Superior temporal gyrus (tissue), 1 donor: ENCODE data around the gene PIWIL4.
A peak's percentile ranks its signal among the peaks of the same experiment; 100 is the strongest.
"Not testable (repeated sequence)": the region's sequence is repeated elsewhere in the genome, so short reads cannot be mapped to it uniquely, and the experiment has no call there.

Source experiments
- DNase-seq: peaks from one replicate; pipeline ENCODE4 v3.0.0-alpha.2; 2016; ENCODE audit errors: extremely low spot score

Gene PIWIL4

DNA sequence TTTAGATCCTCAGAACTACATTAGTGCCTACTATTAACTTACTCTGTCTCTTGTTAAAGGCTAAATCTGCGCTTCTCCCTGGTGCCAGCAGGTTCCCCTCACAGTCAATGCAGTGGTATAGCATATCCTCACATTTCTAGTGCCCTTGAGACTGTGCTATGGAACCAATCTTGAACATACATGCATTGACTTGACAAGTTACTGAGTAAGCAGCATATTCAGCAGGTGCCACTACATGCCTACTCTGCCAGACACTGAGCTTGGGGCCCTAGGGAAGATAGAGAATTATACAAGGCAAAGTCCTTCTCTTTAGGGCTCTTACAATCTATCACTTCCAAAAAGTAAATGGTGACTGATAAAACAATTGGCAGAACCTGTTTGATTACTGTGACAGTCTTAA lies 20.3 kb upstream of the PIWIL4 start:
- peak; percentile 41 for DNase-seq

DNA sequence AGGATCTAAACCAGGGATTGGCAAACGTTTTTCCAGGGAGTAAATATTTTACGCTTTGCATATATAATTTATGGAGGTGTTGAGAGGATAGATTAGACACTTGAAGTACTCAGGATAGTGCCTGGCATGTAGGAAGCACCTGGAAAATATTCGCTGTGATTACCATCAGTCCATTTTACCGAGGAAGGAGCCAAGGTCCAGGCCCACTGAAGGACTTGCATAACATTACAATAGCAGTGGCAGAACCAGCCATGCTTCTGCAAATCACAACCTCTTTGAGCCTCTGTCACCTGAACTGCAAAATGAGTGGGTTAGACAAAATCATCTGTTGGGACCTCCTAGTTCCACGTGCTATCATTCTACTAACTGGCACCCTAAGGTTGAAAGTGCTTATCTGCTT lies 18.0 kb upstream of the PIWIL4 start:
- peak; percentile 24 for DNase-seq

DNA sequence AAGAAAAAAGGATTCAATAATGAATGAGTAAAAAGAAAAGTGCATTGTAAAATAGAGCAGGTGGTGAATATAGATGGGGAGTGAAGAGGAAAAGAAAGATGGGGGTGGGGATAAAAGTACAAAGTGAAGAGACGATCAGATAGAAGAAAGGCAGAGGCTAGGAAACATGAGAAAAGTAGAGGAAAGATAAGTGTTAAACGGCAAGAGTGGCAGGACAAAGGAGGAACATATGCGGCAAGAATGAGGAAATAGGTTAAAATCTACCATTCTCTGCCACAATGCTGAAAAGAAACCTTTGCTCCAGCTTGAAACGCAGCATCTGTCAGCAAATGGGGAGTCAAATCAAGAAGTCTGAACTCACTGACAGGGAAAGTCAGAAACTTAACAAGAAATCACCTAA lies 16.7 kb upstream of the PIWIL4 start:
- DNase-seq: no peak

DNA sequence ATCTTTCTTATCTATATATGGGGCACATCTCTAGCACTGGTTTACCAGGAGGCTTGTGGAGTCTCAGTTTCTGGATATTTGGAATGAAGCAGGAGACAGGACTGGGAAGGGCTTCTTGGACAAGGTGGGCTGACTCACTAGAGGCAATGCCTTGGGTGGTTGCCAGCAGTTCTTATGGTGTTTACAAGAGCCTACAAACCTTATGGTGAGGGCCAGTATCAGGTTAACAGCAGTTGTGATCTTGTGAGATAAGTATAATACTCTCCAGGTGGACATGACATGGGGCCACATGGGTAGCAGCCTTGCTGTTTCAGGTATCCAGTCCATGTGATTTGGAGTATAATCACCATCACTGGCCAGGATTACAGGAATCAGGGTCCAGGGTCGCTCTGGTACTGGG lies 13.2 kb upstream of the PIWIL4 start:
- DNase-seq: no peak

DNA sequence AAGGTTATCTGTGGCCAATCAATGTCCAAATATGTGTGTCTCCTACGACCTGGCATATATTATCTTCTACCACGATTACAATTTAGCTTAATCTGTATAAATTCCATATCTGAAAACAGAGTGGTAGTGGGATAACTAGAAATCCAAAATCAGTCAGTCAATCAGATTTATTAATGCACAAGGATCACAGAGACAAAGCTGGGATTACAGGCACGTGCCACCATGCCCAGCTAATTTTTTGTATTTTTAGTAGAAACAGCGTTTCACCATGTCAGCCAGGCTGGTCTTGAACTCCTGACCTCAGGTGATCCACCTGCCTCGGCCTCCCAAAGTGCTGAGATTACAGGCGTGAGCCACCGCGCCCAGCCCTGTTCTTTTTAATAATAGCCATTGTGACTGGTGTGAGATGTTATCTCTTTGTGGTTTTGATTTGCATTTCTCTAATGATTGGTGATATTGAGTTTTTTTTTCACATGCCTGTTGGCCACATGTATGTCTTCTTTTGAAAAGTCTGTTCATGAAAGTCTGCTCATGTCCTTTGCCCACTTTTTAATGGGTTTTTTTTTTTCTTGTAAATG lies 11.3 kb upstream of the PIWIL4 start:
- not testable (repeated sequence) for DNase-seq

DNA sequence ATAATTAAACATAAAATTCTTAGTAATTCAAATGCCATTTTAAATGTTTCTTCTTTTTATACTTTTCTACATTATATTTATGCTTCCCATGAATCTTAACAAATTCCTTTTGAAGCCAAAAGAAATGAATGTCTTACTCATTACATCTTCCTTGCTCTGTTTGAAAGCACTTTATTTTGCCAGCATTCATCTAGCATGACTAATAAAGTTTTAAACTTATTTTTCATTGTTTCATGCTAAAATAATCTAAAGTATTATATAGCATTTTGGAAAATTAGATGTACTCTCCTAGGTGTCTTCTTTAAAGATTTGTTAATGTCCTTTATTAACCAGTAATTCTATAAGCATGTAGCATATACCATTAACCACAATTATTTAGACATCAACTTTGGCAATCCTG lies 9.7 kb upstream of the PIWIL4 start:
- no peak for DNase-seq

DNA sequence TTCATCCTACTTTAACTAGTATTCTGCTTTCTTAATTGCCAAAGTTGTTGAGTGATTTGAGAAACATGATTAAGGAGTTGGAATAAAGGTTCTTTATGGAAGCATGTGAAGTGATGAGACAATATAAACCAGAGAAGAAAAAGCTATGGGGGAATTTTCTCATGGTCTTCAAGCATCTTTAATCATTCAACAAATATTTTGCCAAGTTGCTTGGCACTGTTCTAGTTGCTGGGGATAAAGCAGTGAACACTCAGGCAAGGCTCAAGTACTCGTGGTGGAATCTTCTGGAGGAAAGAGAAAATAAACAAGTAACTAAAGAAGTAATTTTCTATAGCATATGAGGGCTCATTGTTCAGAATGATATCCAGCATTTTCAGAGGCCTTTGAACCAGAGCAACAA lies 9.2 kb upstream of the PIWIL4 start:
- no peak for DNase-seq

DNA sequence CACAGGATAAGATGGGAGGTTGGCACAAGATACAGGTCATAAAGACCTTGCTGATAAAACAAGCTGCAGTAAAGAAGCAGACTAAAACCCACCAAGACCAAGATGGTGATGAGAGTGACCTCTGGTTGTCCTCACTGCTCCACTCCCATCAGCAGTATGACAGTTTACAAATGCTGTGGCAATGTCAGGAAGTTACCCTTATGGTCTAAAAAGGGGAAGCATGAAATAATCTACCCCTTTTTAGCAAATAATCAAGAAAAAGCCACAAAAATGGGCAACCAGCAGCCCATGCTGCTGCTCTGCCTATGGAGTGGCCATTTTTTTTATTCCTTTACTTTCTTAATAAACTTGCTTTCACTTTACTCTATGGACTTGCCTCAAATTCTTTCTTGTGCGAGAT lies 8.7 kb upstream of the PIWIL4 start:
- no peak for DNase-seq

DNA sequence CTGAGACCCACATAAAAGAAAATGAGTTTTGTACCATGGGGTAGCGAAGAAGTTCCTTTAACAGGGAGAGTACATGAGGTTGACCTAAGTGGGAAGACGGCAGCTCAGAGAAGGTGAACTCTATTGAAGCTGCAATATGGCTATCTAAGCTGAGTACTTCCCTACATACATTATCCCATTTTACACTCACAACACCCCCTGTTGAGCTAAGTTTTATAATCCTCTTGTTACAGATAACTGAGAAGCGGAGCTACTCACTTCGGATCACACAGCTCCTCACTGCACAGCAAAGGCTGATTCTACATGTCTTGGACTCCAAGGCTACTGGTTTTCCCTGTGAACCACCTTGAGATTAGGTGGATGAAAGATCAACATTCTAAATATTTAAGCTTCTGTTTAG lies 8.2 kb upstream of the PIWIL4 start:
- no peak for DNase-seq

DNA sequence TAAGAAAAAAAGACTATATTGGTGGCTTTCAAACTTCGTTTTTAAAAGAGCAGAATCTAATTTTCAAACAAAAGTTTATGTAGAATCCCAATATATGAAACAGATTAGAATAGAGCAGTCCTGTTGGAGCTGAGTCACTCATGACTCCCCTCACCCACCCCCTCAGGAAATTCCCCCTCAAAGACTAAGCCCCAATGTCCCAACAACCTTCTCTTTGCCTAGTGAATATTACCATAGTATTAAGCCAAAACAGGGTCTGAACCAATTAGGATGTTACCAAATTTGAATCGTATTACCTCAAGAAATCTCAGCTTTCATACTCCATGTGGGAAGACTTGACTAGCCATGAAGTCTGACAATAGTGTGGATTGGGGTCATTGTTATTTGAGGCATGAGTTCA lies 7.8 kb upstream of the PIWIL4 start:
- DNase-seq: no peak

DNA sequence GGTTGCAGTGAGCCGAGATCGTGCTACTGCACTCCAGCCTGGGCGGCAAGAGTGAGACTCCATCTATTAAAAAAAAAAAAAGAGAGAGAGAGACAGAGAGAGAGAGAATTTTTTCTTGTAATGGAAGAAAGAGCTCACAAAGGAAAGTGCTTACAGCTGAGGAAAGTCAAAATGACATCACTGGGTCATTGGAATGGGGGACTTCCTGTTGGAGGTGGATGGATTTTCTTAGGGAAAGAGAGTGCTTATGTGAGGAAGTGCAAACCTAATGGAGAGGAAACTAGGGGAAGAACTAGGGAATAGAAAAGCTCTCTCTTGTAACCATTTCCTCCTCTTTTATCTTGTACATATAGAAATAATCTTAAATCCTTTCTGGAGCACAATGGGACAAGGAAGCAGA lies 6.3 kb upstream of the PIWIL4 start:
- no peak for DNase-seq

DNA sequence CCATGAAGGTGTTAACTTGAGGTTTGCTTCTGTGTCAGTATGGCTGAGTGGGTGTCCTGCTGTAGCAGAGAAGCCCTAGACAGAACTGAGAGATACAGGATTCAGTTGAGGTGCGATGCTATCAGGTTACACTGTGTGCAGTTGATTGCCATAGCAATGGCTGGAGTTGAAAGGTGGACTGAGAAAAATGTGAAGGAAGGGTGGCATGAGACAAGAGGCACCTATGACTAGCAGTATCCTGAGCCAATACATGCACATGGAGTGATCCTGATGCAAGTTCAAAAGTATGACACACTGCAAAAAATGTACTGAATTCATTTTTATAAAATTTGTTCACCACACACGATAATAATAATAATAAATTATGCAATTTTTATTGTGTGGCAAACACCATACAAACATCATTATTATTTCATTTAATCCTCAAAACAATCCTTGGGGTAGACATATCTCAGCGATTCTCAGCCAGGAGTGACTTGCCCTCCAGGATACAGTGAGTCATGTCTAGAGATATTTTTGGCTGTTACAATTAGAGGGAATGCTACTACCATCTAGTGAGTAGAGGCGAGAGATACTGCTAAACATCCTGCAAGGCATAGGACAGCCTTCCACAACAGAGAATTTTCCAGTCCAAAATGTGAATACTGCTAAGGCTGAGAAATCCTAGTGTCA lies 3.9 kb upstream of the PIWIL4 start:
- DNase-seq: no peak

DNA sequence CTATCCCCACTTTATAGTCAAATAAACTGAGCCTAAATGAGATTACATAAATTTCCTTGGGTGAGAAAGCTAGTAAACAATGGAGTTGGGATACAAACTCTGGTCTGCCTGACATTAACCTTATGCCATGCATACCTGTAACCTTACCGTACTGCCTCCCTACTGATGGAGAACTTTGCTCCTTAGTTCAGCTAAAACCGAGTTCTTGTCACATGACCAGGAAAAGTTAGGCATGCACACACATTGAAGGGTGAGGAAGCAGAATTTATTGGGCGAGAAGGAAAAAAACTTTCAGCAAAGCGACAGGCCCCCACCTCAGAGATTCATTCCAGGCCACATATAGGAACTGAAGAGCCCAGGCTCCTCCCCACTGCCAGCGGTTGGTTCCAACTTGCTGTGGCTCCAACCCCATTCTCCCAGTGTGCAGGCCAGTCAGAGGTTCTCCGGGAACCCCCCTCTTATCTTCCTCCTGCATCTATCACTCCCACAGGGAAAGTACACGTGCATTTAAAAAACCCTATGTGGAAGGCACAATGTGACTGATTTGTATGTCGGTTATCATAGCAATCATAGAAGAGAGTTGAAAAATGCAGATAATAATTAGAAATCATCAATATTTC lies 3.2 kb upstream of the PIWIL4 start:
- no peak for DNase-seq

DNA sequence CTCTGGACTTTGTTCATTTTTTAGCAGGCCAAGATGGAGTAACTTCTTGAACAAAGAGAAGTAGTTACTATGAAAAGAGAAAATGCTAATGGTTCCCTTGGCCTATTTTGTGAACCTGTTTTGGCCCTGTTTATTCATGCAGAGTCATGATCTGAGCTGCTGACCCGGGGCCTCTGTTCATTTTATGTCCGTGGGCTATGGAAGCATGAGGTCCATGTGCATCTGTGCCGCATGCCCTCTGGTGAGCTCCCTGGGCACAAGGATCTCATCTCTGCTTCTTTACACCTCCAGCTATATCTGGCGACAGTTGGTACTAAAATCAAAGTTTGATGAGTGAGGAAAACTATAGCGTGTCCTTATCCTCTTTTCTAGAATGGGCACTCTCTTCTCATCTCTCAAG lies 1.0 kb downstream of the PIWIL4 start:
- no peak for DNase-seq

DNA sequence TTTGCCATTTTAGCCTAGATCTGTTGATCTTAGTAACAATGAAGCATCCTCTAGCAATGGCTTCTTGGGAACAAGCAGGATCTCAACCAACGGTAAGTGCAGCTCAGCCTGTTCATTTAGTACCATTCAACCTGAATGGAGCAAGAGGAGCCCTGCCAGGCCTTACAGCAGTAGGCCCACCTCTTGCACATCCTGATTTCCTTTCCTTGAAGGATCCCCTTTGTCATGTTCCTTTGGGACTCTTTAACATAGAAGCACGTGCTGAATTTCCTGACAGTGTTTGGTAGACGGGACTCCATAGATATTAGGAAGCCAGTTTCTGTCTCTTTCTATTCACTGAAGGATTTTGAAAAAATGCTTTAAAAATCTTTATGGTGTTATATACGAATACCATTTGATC lies 1.5 kb downstream of the PIWIL4 start:
- DNase-seq: no peak

DNA sequence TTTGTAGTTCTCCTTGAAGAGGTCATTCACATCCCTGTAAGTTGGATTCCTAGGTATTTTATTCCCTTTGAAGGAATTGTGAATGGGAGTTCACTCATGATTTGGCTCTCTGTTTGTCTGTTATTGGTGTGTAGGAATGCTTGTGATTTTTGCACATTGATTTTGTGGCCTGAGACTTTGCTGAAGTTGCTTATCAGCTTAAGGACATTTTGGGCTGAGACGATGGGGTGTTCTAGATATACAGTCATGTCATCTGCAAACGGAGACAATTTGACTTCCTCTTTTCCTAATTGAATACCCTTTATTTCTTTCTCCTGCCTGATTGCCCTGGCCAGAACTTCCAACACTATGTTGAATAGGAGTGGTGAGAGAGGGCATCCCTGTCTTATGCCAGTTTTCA lies 5.8 kb downstream of the PIWIL4 start:
- DNase-seq: not testable (repeated sequence)

DNA sequence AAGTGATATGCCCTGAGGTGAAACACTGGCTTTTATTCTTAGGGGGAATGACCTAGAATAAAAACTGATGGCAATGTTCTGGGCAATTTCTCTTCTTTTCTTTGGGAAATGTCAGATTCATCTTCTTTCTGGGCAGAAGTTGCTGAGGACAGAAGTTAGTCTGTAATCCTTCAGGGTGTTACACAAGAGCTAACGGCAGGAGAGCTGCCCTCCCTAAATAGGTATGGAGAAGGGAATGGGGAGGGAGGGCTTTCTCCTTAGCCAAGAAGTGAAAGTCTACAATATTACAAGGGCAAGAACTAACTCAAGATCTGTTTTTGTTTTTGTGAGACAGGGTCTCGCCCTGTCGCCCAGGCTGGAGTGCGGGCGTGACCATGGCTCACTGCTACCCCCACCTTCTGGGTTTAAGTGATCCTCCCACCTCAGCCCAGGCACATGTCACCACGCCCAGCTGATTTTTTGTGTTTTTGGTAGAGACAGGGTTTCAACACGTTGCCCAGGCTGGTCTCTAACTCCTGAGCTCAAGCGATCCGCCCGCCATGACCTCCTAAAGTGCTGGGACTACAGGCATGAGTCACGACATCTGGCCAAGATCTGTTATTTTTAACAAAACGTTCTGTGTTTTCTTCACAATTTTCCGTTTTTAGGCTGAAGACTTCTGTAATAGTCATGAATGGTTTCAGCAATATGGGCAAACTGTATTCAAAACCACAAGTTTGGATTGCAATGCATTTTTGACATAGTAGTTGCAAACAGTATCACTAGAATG lies 7.2 kb downstream of the PIWIL4 start:
- no peak for DNase-seq

DNA sequence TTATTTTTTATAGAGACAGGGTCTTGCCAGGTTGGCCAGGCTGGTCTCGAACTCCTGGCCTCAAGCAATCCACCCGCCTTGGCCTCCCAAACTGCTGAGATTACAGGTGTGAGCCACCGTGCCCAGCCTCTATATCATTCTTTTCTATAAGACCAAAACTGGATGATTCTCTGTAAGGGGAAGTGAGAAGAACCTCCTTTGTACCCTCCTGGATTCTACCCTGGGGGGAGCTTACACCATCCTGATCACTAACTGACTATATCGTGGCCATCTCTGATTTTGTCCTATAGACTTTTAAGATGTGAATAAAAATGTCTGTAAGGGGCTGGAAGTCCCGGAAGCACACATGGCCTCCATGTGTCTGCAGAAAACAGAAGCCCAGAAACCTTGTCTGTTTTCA lies 9.1 kb downstream of the PIWIL4 start:
- no peak for DNase-seq

DNA sequence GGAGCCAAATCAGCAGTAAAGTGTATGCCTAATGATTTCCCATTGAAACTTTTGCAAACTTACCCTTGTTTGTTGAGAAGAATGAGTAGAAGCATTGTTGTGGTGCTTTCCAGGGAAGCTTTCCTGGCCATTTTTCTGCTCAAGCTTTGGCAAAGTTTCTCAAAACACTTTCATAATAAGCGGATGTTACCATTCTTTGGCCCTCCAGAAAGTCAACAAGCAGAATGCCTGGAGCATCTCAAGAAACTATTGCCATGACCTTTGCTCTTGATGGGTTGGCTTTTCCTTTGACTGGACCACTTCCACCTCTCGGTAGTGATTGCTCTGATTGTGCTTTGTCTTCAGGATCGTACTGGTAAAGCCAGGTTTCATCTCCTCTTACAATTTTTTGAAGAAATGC lies 10.7 kb downstream of the PIWIL4 start:
- no peak for DNase-seq

DNA sequence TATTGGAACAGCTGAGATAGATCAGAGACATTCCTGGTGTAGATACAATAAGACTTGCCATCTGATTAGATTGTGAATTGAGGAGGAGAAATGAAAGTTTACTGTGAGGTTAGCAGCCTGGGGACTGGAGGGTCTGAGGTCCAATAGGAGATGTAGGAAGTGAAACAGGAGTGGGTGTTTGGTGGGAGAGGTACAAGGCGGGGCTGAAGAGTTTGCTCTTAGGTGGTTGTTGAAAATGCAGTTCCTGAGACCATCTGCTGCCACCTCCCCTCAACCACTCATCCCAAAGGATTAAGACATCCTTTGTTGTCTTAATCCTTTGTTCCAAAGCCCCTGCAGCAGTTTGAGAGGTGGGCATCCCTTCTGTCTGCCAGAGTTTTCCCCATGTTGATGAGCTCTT lies 14.8 kb downstream of the PIWIL4 start:
- DNase-seq: no peak

DNA sequence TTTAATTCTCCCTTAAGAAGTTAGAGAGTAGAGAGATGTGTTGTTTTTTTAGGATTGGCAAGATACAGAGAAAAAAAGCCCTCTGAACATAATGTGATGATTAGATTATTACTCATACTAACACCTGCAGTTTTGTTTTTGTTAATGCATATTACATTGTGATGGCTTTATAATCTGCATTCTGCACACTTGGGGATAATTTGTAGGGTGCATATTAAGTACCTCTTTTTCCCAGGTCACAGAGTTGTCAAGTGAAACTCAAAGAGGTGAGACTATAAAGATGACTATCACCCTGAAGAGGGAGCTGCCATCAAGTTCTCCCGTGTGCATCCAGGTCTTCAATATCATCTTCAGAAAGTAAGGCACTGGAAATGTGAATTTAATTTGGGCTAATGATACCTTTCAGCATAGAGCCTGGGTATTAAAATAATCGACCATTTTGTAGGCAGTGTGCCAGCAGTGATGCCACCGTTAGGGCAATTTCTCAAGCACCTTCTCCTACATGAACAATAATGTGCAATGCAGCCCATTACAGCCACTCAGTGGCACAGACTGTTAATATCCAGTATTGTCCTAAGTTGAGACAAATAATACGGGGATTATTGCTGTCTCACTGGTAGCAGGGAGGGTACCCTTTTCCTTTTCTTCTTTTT lies 16.2 kb downstream of the PIWIL4 start:
- DNase-seq: no peak

DNA sequence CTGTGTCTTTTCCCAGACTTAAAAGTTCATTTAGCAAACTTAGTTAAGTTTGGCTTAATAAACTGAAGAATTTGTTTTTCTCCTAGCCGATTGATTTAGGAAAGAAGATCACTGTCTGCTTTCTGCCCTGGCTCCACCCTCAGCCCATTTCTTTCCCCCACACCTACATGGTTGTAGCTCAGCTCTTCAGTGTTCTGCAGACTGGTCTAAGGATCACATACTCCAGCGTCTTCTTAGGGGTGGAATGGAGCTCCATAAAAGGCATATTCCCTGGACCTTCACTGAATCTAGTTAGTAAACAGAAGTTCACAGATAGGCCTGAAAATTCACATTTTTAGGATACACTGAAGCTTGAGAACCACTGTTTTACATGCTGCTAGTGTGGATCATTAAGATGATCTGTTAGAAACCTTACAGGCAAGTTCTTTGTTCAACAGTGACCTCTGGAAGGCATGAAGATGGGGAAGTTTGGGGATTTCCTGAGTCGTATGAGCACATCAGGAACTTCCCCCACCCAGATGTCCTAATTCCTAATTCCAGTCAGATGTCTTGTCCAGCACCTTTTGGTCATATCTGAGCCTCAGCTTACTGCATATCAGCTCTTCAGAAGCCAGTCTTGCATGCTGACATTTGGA lies 16.8 kb downstream of the PIWIL4 start:
- DNase-seq: no peak
